Neuronal stem cell (in vitro differentiated cells): Measurements from ENCODE around the gene SPEF2.

Source experiments
- DNase-seq: peaks from one replicate; pipeline ENCODE4 v3.0.0-alpha.2; 2013; ENCODE audit warnings: low spot score
- H2AFZ ChIP-seq: one replicate; pipeline ENCODE4 v1.6.1; 2013; ENCODE audit warnings: mild to moderate bottlenecking, low read length, inconsistent platforms
- H2AK5ac ChIP-seq: 2 replicates; pipeline ENCODE4 v1.6.1; 2013; ENCODE audit warnings: low read depth, mild to moderate bottlenecking, inconsistent platforms, low read length, moderate library complexity, mixed read lengths
- H2BK120ac ChIP-seq: 2 replicates; pipeline ENCODE4 v1.6.1; 2013; ENCODE audit warnings: low read depth, mild to moderate bottlenecking, inconsistent platforms, low read length, moderate library complexity, mixed read lengths
- H2BK12ac ChIP-seq: one replicate; pipeline ENCODE4 v1.6.1; 2013; ENCODE audit warnings: low read length, inconsistent platforms
- H2BK15ac ChIP-seq: 2 replicates; pipeline ENCODE4 v1.6.1; 2013; ENCODE audit warnings: mild to moderate bottlenecking, low read length, inconsistent platforms, mixed read lengths
- H2BK5ac ChIP-seq: one replicate; pipeline ENCODE4 v1.6.1; 2013; ENCODE audit warnings: inconsistent platforms, mild to moderate bottlenecking, low read length, moderate library complexity
- H3K14ac ChIP-seq: one replicate; pipeline ENCODE4 v1.6.1; 2013; ENCODE audit warnings: low read length, inconsistent platforms
- H3K18ac ChIP-seq: 2 replicates; pipeline ENCODE4 v1.6.1; 2013; ENCODE audit warnings: low read length, inconsistent platforms
- H3K23ac ChIP-seq: 2 replicates; pipeline ENCODE4 v1.6.1; 2013; ENCODE audit warnings: low read depth, mild to moderate bottlenecking, mixed read lengths, low read length, inconsistent platforms; ENCODE audit not compliant: poor library complexity
- H3K27ac ChIP-seq: replicated peaks from 3 replicates; pipeline ENCODE4 v1.5.1; 2013; ENCODE audit warnings: low read length, inconsistent platforms
- H3K27me3 ChIP-seq, 3 experiments: 2 replicates each; pipeline ENCODE4 v1.6.1; 2013; ENCODE audit warnings: low read length in 3 of 3, mild to moderate bottlenecking in 2 of 3, inconsistent platforms in 1 of 3, low read depth in 1 of 3, mixed read lengths in 1 of 3, moderate library complexity in 1 of 3; ENCODE audit not compliant: control insufficient read depth in 3 of 3, insufficient read depth in 3 of 3
- H3K36me3 ChIP-seq, 2 donors: replicated peaks in 1 of 2; 2 replicates each; pipeline ENCODE4 v1.6.1; 2013; ENCODE audit warnings: low read length in 2 of 2; ENCODE audit not compliant: control insufficient read depth in 2 of 2, insufficient read depth in 2 of 2
- H3K4ac ChIP-seq: 2 replicates; pipeline ENCODE4 v1.6.1; 2013; ENCODE audit warnings: inconsistent platforms, mild to moderate bottlenecking, low read length, moderate library complexity
- H3K4me1 ChIP-seq, 2 donors: 1 replicate in 1 of 2; 2 replicates in 1 of 2; pipeline ENCODE4 v1.6.1; 2013; ENCODE audit warnings: low read length in 2 of 2, low read depth in 1 of 2; ENCODE audit not compliant: control insufficient read depth in 2 of 2, insufficient read depth in 1 of 2
- H3K4me2 ChIP-seq: one replicate; pipeline ENCODE4 v1.6.1; 2013; ENCODE audit warnings: mild to moderate bottlenecking, low read length, inconsistent platforms; ENCODE audit not compliant: insufficient read depth, poor library complexity, severe bottlenecking
- H3K4me3 ChIP-seq, 2 donors: 2 replicates each; pipeline ENCODE4 v1.5.1; 2013; ENCODE audit warnings: low read length in 2 of 2, mild to moderate bottlenecking in 2 of 2, inconsistent platforms in 1 of 2, moderate library complexity in 1 of 2
- H3K79me1 ChIP-seq: one replicate; pipeline ENCODE4 v1.6.1; 2013; ENCODE audit warnings: low read depth, mild to moderate bottlenecking, inconsistent platforms, low read length, moderate library complexity
- H3K9ac ChIP-seq: one replicate; pipeline ENCODE4 v1.6.1; 2013; ENCODE audit warnings: mild to moderate bottlenecking, low read depth, low read length, inconsistent platforms; ENCODE audit not compliant: poor library complexity
- H3K9me3 ChIP-seq, 2 donors: replicated peaks in 1 of 2; 2 replicates each; pipeline versions ENCODE3 to v1.6.1; 2013; ENCODE audit warnings: low read length in 2 of 2, mild to moderate bottlenecking in 2 of 2, inconsistent platforms in 1 of 2, low read depth in 1 of 2, mixed read lengths in 1 of 2, moderate library complexity in 1 of 2; ENCODE audit not compliant: control insufficient read depth in 2 of 2, insufficient read depth in 1 of 2
- H4K8ac ChIP-seq: one replicate; pipeline ENCODE4 v1.6.1; 2013; ENCODE audit warnings: low read depth, mild to moderate bottlenecking, inconsistent platforms, low read length, moderate library complexity
- H4K91ac ChIP-seq: one replicate; pipeline ENCODE4 v1.6.1; 2013; ENCODE audit warnings: low read length, low read depth, mild to moderate bottlenecking, inconsistent platforms; ENCODE audit not compliant: poor library complexity
- WGBS, 2 donors: extraction: QIAGEN DNeasy Blood & Tissue Kit; methylation state at CpG; one replicate each; pipeline ENCODE4 v1.1.7; 2013; ENCODE audit warnings: missing lambda C conversion rate in 2 of 2, mixed read lengths in 1 of 2; ENCODE audit not compliant: insufficient read length in 2 of 2, insufficient replicate concordance in 1 of 2; ENCODE audit errors: extremely low coverage in 2 of 2; 5-methylcytosine and 5-hydroxymethylcytosine counted together

The SPEF2 gene

GRCh38 chr5:35804841-35805240, 187.2 kb downstream of the SPEF2 start:
- no peak for DNase-seq
- Histone ChIP-seq H2BK12ac (no peak overlapping the region), H2AFZ (no peak overlapping the region)

GRCh38 chr5:35810601-35811000, 192.9 kb downstream of the SPEF2 start:
- Histone ChIP-seq H3K4me1 (no peaks in the 10 kb centered on the region), H3K23ac (no peak overlapping the region), H3K14ac (no peak overlapping the region), H3K9ac (no peak overlapping the region), H3K9me3 (no peaks in the 10 kb centered on the region), H2BK15ac (no peak overlapping the region), H2BK120ac (no peak overlapping the region), H2BK12ac (no peak overlapping the region), H3K27me3 (no peaks in the 10 kb centered on the region), H2AFZ (no peak overlapping the region), H3K4ac (no peak overlapping the region), H4K91ac (no peak overlapping the region), H2AK5ac (no peak overlapping the region), H3K79me1 (no peaks in the 10 kb centered on the region), H3K4me3 (no peak overlapping the region), H4K8ac (no peak overlapping the region), H2BK5ac (no peak overlapping the region), H3K4me2 (no peak overlapping the region), H3K27ac (no peak overlapping the region), H3K18ac (no peak overlapping the region), H3K36me3 (no peaks in the 10 kb centered on the region)
- no peak for DNase-seq

More at GRCh38 chr5:35804841-35805240, 187.2 kb downstream of the SPEF2 start:
- Histone ChIP-seq H3K36me3 (no peaks in the 10 kb centered on the region), H2BK5ac (no peak overlapping the region), H3K9me3 (no peaks in the 10 kb centered on the region), H3K23ac (no peak overlapping the region), H3K14ac (no peak overlapping the region), H3K18ac (no peak overlapping the region), H2AK5ac (no peak overlapping the region), H3K4me3 (no peak overlapping the region), H2BK15ac (no peak overlapping the region), H3K27me3 (no peaks in the 10 kb centered on the region), H3K4me2 (no peak overlapping the region), H3K27ac (no peak overlapping the region), H3K79me1 (no peaks in the 10 kb centered on the region), H3K4me1 (peaks cover 4 to 12% of the 10 kb centered on the region in 2 donors), H4K91ac (no peak overlapping the region), H4K8ac (no peak overlapping the region), H3K9ac (no peak overlapping the region), H3K4ac (no peak overlapping the region), H2BK120ac (no peak overlapping the region)

GRCh38 chr5:35811108-35811741, 193.6 kb downstream of the SPEF2 start:
- no peak overlapping the region for H2BK5ac ChIP-seq
- H3K4me2 ChIP-seq = no peak overlapping the region
- no peaks in the 10 kb centered on the region for H3K27me3 ChIP-seq
- H3K36me3 ChIP-seq = no peaks in the 10 kb centered on the region
- DNase-seq = no peak
- no peaks in the 10 kb centered on the region for H3K4me1 ChIP-seq
- no peak overlapping the region for H2AFZ ChIP-seq
- no peak overlapping the region for H4K8ac ChIP-seq
- no peaks in the 10 kb centered on the region for H3K9me3 ChIP-seq
- H4K91ac ChIP-seq = no peak overlapping the region
- H3K9ac ChIP-seq = no peak overlapping the region
- no peak overlapping the region for H3K4ac ChIP-seq
- WGBS, 2 donors = no CpG with 5 or more reads among the region's 3 CpGs
- no peak overlapping the region for H3K4me3 ChIP-seq
- H3K23ac ChIP-seq = no peak overlapping the region
- H2BK120ac ChIP-seq = no peak overlapping the region
- H3K27ac ChIP-seq = no peak overlapping the region
- no peaks in the 10 kb centered on the region for H3K79me1 ChIP-seq
- H2BK12ac ChIP-seq = no peak overlapping the region
- no peak overlapping the region for H3K14ac ChIP-seq
- H2AK5ac ChIP-seq = no peak overlapping the region
- no peak overlapping the region for H2BK15ac ChIP-seq
- no peak overlapping the region for H3K18ac ChIP-seq

- Histone ChIP-seq H2AK5ac (no peak overlapping the region), H3K36me3 (no peaks in the 10 kb centered on the region), H3K14ac (no peak overlapping the region), H3K79me1 (no peaks in the 10 kb centered on the region), H2BK12ac (no peak overlapping the region), H3K9ac (no peak overlapping the region), H3K4ac (no peak overlapping the region), H3K4me3 (no peak overlapping the region), H3K27ac (no peak overlapping the region), H2BK15ac (no peak overlapping the region), H2BK5ac (no peak overlapping the region), H4K8ac (no peak overlapping the region), H3K4me1 (no peaks in the 10 kb centered on the region), H3K18ac (no peak overlapping the region), H3K4me2 (no peak overlapping the region), H3K23ac (no peak overlapping the region), H2BK120ac (no peak overlapping the region), H3K9me3 (no peaks in the 10 kb centered on the region), H4K91ac (no peak overlapping the region), H3K27me3 (peaks cover 0 to 4% (median 0%) of the 10 kb centered on the region in 3 experiments), H2AFZ (no peak overlapping the region)
- no peak for DNase-seq
- no CpG with 5 or more reads among the region's 1 CpG for WGBS, 2 donors
Measured at GRCh38 chr5:35813521-35813920, 195.9 kb downstream of the SPEF2 start.
